ENCODE data around the gene SH3BGRL2.
"Not testable (repeated sequence)": the region's sequence is repeated elsewhere in the genome, so short reads cannot be mapped to it uniquely, and the experiment has no call there.

Gene SH3BGRL2

DNA sequence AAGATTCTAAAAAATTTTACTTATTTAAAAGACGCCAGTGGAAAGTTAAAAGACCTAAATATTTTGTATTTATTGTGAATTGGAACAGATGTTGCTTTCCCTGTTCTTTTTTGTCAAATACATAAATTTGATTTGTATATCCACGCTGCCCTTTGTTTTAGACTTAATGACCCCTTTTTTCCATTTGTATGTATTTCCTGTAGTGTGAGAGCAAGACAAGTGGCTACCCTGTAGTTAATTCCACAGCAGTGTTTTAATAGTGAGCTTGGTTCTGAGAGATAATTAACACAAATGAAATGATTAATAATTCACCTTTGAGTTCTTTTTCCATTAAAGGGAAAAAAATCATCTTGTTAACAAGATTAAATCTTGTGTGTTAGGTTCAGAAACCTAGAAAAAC is 16.6 kb downstream of the SH3BGRL2 start:
- FAIRE-seq (no peak), DNase-seq (ENCODE audit: insufficient read length, low spot score) (no peak)

DNA sequence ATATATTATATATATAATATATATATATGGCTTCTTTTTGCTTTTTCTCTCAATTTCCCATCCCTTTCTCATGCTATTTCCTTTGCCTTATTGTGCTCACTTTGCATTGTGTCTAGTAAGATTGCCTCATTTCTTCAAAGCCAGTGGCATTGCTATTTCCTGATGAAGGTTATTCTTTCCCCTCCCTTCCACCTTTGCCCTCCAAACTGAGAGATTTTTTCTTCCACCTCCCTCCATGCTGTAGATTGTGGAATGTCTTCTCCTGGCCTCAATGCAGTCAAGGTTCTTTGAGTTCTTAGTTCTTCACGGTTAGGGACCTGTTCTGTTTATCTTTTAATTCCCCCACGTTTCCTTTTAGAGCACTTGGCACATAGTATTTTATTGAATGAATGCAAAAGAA is 17.2 kb downstream of the SH3BGRL2 start:
- FAIRE-seq (no peak), DNase-seq (ENCODE audit: insufficient read length, low spot score) (no peak)

DNA sequence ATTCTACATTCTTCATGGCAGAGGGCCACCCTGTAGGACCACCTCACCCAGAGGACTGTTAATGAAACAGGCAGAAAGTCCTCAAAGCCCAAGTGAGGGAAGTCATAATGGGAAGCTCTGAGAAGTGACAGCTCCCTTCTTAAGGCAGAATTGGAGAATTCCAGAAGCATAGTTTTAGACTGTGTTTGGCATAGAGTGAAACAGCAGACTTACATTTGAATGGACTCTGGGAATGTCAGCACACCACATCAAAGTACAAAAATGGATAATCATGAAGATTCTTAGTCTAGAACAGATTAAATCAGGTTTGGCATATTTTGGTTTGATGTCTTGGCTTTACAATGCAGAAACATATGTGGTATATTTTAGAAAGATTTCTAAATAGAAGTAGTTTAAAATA is 17.9 kb downstream of the SH3BGRL2 start:
- no peak for FAIRE-seq
- DNase-seq (ENCODE audit: insufficient read length, low spot score), result no peak

DNA sequence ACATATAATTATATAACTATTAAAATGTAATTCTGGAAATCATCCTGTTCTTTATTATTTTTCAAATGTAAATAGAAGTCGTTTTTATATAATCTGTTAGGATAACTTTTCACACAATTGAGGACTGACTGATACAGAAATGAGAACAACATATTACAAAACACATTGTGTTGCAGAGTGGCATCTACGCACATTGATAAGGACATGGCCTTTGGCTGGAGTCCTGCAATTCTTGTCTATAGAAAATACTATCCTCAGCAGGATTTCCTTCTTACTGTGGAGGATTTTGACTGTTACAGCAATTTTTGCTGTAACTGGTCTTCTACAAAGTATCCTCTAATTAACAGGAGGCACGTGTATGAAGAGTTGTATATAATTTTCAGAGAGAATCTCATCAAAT is 19.8 kb downstream of the SH3BGRL2 start:
- DNase-seq (ENCODE audit: insufficient read length, low spot score), result no peak
- no peak for FAIRE-seq

DNA sequence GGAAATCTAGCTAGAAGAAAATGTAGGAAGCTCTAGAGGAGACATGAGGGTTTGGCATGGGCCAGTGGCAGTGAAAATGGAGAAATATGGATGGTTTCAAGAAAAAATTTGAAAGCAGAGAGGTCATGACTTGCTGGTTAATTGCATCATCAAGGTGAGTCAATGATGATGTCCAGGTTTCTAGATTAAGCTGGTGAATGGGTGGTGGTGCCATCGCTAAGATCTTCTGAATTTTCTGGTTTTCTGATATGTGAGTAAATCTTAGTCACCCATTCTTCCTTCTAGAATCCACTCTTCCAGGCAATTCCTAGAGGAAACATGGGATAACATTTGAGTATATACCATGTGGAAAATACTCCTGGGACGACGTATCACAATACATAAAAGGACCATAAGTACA is 25.0 kb downstream of the SH3BGRL2 start:
- no peak for FAIRE-seq

DNA sequence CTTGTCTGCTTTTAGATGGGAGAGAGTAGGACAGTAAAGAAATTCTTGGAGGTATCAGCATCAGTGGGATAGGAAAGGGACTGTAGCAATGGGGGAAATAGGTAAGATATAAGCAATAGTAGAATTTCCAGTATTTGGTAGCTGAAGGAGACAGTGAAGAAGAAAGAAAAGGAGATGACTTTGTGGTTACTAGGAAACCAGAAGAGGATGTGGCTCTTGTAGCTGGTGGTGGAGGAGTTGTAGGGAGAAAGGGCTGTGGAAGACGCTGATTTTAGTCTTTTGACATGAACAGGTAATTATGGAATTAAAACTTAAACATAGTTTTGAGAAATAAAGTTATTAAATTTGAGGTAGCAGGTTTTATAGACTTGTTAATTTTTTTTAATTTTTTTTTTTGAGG is 26.1 kb downstream of the SH3BGRL2 start:
- DNase-seq (ENCODE audit: insufficient read length, low spot score) (no peak), FAIRE-seq (no peak)

More for the DNA sequence above, 25.0 kb downstream of the SH3BGRL2 start:
- DNase-seq (ENCODE audit: insufficient read length, low spot score), result no peak

DNA sequence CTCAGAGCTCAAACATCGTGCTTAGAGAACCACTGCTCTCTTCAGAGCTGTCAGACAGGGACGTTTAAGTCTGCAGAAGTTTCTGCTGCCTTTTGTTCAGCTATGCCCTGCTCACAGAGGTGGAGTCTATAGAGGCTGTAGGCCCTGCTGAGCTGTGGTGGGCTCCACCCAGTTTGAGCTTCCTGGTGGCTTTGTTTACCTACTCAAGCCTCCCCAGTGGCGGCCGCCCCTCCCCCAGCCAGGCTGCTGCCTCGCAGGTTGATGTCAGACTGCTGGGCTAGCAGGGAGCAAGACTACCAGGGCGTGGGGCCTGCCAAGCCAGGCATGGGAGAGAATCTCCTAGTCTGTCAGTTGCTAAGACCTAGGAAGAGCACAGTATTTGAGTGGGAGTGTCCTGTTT is 32.5 kb downstream of the SH3BGRL2 start:
- FAIRE-seq; DNase-seq (ENCODE audit: insufficient read length, low spot score): not testable (repeated sequence)

DNA sequence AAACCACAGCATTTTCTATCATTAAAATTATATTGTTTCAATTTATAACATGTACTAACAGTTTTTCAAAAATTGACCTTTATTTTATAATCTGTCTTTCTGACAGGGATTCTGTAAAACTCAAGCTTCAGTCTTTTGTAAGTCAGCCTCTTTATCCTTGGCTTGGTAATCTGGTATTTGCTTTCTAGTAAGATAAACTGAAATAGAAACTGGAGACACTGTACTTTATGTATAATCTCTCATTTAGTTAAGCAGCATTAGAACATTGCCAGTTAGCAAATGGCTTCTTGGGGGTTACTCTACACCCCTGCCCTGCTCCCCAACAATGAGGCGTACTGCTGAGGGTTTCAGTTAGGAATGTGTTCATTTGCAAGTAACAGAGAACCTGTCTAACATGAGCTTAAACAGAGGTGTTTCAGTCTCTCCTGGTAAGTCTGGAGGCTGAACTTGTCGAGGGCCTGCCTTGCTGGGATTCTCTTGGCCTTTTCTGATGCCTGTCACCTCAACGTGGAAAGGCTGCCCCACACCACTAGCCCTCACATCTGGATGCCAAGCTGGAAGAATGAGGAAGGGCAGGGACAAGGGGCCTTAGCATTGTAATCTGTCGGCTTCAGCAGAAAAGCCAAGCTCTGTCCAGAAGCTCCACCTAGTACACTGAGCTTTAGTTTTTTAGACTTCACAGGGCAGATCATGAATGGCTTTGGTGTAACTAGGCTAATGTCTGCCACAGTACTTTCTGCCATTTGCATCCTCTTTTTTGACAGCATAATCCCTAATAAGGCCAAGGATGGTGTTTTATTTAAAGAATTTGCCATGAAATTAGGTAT is 34.8 kb downstream of the SH3BGRL2 start:
- no peak for DNase-seq (ENCODE audit: insufficient read length, low spot score)
- FAIRE-seq, result no peak

DNA sequence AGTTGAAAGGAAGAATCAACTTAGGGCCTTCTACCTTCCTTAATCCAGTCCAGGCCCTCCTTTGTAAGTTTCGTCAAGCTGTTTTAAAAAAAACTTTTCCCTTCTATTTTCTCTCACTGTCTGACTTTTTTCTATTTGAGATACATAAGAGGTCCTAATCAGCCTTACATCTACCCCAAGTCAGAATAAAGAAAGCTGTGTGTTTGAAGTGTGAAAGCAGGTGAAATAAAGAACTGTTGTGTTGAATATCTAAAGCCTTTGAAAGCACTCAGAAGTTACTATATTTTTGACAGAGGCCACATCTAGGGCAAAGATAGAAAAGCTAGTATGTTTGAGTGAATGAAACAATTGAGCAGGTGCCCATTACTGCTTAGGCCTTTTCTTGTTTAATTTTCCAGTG is 35.5 kb downstream of the SH3BGRL2 start:
- FAIRE-seq, result no peak
- DNase-seq (ENCODE audit: insufficient read length, low spot score), result no peak

DNA sequence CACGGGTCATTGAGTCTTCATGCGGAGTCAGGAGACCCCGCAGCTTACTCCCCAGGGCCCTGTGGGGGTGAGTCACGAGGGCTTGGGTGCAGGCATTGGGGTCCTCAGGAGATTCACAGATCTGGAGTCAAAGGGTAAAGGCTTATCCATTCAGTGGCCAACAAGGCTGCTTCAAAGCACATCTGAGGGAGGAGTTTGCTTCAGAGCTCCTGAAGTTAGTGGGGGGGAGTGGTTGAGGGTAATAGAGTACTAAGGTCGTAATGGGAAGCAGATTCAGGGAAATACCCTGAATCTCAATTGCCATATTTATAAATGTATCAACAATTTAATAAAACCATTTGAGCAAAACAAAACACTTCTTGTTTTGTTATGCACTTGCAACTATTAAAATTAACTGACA is 37.3 kb downstream of the SH3BGRL2 start:
- no peak for FAIRE-seq
- no peak for DNase-seq (ENCODE audit: insufficient read length, low spot score)

DNA sequence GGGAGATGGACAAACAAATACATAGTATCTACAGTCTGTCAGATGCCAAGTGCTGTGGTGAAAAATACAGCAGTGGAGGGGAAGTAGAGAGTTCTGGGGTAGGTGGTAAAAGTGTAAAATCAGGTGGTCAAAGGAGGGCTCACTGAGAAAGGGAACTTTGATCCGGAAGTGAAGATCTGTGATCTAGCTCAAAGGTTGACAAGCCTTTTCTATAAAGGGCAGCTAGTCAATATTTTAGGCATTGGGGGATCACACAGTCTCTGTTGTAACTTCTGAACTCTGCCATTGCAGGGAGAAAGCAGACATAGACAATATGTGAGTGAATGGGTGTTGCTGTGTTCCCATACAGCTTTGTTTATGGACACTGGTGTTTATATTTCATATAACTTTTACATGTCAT is 38.6 kb downstream of the SH3BGRL2 start:
- FAIRE-seq (no peak), DNase-seq (ENCODE audit: insufficient read length, low spot score) (no peak)

DNA sequence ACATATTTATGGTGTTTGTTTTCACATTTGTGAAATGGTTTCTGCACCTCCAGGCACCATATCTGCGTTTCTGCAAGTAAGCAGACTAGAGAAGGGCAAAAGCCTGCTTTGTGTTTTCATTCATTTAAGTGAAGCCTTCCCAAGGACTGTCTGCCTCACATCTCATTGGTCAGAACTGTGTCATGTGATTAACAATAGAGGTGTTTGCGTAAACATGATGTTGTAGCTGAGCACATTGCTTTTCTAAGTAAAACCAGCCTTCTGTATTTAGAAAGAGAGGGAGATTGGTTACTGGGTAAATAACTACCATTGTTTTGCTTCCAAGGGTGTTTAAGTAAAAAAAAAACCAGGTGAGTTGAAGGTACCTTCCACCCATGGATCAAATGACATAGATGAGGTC is 39.7 kb downstream of the SH3BGRL2 start:
- FAIRE-seq (no peak), DNase-seq (ENCODE audit: insufficient read length, low spot score) (no peak)

DNA sequence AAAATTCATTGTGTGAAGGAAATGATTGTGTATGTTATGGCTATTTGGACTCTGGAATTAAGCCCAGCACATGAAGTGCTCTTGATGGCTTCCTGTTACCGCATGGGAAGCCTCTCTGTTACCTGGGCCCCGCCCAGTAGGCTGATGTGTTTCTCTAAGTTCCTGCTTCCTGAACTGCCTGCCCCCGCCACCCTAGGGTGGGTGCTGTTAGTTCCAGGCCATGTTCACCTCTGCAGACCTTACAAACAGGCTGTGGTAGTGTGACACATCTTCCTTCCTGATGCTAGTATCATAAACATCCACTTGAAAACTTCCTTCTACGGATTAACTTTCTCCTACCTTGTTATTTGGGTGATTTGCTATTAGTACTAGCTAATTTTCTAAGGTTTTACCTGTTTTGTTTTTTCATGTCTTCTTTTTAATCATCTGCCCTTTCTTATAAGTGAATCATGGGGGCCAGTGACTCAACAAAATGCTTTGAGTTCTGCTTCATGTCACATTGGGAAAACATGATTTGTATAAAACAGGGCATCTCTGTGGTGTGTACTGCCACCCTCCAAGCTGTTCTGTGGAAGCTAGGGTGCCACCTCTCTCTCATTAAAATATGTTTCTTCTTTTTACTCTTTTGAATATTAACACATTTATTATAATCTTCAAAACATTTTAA is 40.6 kb downstream of the SH3BGRL2 start:
- FAIRE-seq (no peak), DNase-seq (ENCODE audit: insufficient read length, low spot score) (no peak)

DNA sequence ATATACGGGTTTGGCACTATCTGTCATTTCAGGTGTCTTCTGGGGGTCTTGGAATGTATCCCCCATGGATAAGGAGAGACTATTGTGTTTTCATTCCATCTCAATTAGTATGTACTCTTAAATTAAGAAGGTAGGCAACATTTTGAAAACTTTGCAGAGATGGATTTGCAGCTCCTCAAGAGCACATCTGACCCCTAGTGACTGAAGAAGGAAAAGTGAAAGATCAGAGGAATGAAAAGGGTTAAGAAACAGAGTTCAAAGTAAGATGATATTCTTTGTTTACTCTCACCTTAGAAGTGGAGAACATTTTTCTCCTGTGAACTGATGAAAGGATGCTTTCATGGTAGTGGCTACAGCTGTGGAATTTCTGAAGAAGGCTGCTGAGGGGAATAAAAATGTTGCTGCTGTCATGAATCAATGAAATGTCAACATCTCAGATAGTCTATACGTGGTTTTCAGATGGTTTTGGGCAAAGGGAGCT is 41.5 kb downstream of the SH3BGRL2 start:
- DNase-seq (ENCODE audit: insufficient read length, low spot score) (peak; percentile 5), FAIRE-seq (no peak)

DNA sequence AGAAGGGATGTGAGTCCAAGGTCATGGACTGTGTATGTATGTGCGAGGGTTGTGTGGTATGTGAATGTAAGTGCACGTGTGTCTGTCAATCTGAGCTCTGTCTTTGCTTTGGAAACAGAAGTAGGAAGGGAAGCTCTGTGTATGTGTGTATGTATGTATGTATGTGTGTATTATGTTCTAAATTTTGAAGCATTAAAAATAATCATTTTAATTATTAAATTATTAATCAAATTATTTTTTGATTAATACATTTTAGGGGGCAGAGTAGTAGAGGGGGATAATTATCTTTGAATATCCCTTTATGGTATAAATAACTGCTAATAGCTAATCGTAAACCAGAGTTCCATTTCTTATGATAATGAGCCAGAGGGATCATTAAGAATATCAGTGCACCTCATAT is 42.8 kb downstream of the SH3BGRL2 start:
- FAIRE-seq (no peak), DNase-seq (ENCODE audit: insufficient read length, low spot score) (no peak)

DNA sequence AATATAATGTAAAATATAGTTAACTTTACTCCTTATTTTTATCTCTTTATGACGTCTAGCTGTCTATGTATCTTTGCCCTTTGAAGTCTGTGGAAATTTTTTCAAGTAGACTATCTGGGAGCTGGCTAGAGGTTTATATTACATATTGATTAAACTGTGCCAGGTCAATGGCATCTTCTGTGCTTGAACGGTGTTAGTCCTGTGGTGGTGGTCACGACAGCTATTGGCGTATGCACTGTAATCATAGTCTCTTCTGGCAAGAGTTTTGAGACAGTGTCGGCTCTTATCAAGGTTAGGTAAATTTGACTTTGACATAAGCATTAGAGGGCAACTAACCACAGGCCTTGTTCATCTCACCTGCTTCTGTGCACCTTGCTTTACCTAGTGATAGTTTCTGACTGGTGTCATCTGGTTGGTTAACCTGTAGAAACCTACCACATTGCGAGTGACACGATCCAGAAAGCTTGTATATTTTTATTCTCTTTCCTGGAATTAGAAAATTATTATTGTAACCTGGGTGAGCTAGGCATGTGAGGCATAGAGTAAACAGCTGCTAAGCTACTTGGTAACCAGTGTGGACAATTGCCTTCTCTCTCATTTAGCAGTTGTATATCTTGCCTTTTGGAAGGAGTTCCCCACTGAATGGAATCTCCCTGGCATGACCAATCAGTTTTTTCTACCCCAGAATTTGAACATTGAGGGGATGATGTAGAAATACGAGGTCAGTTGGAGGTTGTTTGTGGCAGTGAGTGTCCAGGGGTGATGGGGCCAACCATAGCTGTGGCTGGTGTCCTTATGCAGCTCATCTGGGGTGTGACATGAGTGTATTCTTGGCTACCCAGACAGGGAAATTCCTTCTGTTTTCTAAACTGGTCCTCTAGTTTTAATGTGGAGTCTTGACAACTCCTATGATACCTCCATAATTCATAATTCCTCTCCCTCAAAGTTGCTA is 45.9 kb downstream of the SH3BGRL2 start:
- no peak for DNase-seq (ENCODE audit: insufficient read length, low spot score)
- no peak for FAIRE-seq

DNA sequence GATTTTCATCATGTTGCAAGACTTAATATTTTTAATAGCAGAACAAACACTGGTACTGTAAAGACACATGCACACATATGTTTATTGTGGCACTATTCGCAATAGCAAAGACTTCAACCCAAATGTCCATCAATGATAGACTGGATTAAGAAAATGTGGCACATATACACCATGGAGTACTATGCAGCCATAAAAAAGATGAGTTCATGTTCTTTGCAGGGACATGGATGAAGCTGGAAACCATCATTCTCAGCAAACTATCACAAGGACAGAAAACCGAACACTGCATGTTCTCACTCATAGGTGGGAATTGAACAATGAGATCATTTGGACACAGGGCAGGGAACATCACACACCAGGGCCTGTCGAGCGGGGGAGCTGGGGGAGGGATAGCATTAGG is 51.6 kb downstream of the SH3BGRL2 start:
- not testable (repeated sequence) for FAIRE-seq; DNase-seq (ENCODE audit: insufficient read length, low spot score)

DNA sequence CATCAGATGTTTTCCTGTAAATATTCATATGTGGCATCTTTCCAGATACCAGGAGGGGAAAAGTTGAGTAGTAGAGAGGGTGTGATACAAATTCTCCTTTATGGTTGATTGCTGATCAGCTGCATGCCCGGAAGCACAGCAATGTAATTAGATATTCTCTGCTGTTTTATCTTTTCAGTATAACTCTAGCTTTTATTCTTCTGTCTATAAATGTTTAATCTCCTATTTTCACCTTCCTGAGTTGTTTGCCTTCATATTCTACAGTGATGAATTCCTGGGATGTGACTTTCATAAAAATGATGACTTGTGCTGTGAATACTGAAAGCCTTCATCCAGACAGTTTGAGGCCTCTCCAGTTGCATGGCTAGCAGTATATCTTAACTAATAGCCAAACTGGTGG is 53.7 kb downstream of the SH3BGRL2 start:
- no peak for DNase-seq (ENCODE audit: insufficient read length, low spot score)
- FAIRE-seq, result no peak

DNA sequence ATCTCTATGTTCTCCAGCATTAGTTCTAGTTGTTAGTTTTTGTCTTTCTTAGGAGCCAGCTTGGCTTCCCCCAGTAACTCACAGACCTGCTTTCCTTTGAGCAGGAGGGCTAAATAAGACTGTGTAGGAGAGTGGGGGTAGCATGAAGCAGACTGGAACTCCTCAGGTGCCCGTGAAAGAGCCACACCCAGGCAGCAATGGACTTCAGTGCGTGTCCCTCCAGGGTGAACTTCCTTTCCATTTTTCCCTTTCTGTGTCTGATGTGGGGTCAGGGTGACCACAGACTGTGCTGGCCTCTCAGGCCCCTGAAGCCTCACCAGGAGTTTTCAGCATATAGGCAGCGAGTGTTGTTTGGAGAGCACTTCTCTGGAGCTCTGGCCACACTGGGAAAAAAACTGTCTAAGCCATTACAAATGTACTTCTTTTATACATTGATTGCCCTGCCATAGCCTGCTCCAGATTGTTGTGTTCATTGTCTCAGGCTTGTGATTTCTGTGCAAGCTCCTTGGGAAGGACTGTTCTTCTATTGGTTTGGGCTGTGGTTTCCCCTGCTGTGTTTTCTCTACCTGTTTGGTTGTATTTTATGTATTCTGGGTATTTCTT is 55.7 kb downstream of the SH3BGRL2 start:
- FAIRE-seq (no peak), DNase-seq (ENCODE audit: insufficient read length, low spot score) (no peak)

DNA sequence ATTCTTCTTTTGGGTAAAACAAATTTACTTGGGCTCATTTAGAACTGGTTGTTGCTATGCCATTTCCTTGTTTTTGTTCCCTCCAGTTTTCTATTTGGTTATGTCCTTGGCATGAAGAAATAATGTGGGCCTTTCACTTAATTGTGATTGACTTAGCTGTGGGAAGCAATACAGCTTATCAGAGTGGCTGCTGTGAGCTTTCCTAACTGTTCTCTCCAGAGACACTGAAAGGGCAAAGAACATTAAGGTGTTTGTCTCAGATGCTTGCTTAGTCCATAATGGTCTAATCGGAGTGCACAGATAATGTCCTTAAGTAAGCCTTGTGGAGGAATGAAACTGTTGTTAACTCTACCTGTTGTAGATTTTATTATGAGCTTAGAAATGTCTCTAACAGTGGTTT is 56.6 kb downstream of the SH3BGRL2 start:
- DNase-seq (ENCODE audit: insufficient read length, low spot score), result no peak
- FAIRE-seq, result no peak

DNA sequence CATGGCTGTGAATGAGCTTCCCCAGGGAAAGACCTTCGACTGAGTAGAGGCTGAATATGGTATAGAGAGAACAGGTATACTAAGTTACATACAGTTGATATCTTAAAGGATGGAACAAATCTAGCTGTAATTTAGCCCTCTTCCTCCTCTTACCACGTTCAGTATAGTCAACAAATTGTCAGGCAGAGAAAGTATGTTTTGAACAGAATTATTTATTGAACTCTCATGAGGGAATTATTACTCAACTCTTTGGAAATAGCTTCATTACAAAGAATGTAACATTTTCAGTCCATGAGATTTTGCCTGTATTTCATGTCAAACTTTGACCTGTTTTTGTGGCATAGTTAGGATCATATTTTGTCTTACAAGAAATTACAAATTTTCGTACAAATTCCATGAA is 63.0 kb downstream of the SH3BGRL2 start:
- no peak for FAIRE-seq

More for the DNA sequence above, 63.0 kb downstream of the SH3BGRL2 start:
- no peak for DNase-seq (ENCODE audit: insufficient read length, low spot score)

Data from HTR-8/SVneo (cell line).